ENCODE data around the gene INIP. TPM values are rescaled to one million over a fixed set of nuclear protein-coding genes. Genes with fewer than 3 reads are reported as not detected.

The INIP gene
- total and polyA plus RNA-seq, 2 of the 13 experiments (the other 11 are each of a cell fraction or from before 2014, with no cell fraction given): 13.6 to 28.6 TPM

- Histone ChIP-seq H3K4me1 (ENCODE audit: insufficient read depth, low read length) (peaks cover 31% of the 10 kb centered on the region), H3K4me3 (replicated peaks in 1 of 3; ENCODE audit: insufficient read depth in 1 of 3, low read depth in 2 of 3, low read length in 3 of 3) (no peak overlapping the region), H2AFZ (ENCODE audit: low read length) (no peak overlapping the region), H4K20me1 (ENCODE audit: insufficient read depth, low read length) (no peaks in the 10 kb centered on the region), H3K9me3 (ENCODE audit: low read length) (no peaks in the 10 kb centered on the region), H3K4me2 (ENCODE audit: low read depth, low read length) (no peak overlapping the region), H3K79me2 (ENCODE audit: insufficient read depth, low read length) (no peaks in the 10 kb centered on the region), H3K27me3 (ENCODE audit: control insufficient read depth in 1 of 2, insufficient read depth in 2 of 2, low read length in 2 of 2) (no peaks in the 10 kb centered on the region), H3K9ac (ENCODE audit: insufficient read depth, low read depth, low read length) (no peak overlapping the region), H3K27ac (ENCODE audit: extremely low read length, insufficient read depth, low read length) (no peak overlapping the region), H3K36me3 (replicated peaks in 1 of 2; ENCODE audit: control insufficient read depth in 1 of 2, insufficient read depth in 2 of 2, low read length in 2 of 2) (no peaks in the 10 kb centered on the region)
- TF ChIP-seq ATF4 (CRISPR knock-in tag; IDR thresholded peaks at IDR 0.05): no peak
- no peak for TF ChIP-seq HES4 (CRISPR knock-in tag; IDR thresholded peaks at IDR 0.05; ENCODE audit: borderline replicate concordance)
- no peak for TF ChIP-seq PHB2 (IDR thresholded peaks at IDR 0.05; ENCODE audit: partially characterized antibody)
- no peak for TF ChIP-seq ARNTL (CRISPR knock-in tag; IDR thresholded peaks at IDR 0.05)
- TF ChIP-seq FOXK1 (CRISPR knock-in tag; IDR thresholded peaks at IDR 0.05; ENCODE audit: borderline replicate concordance, low read depth): no peak
- no peak for TF ChIP-seq ELF1 (CRISPR knock-in tag; IDR thresholded peaks at IDR 0.05)
- TF ChIP-seq PHF5A (CRISPR knock-in tag; IDR thresholded peaks at IDR 0.05; ENCODE audit: low read depth, unreplicated experiment): no peak
- no peak for TF ChIP-seq ZNF784 (CRISPR knock-in tag; IDR thresholded peaks at IDR 0.05; ENCODE audit: borderline replicate concordance)
- POLR2A ChIA-PET: no interaction called here
- CTCF ChIA-PET (ENCODE audit: low intra/inter-chr PET ratio, low total read pairs): no interaction called here
- no TSS peak for BruUV-seq (replicated peaks)
- intact Hi-C loops (cut with micrococcal nuclease; ENCODE audit: unreplicated experiment): no loop called here
- FAIRE-seq (no peak), ATAC-seq (no peak), DNase-seq (ENCODE audit: low spot score) (no peak)
- 93% methylated on average over 2 of the region's 2 CpGs for WGBS (ENCODE audit: low lambda C conversion rate)
- in situ Hi-C loops (cut with HindIII; ENCODE audit: extremely low pct_ligation_motif_present, low pct_unique_long_range_greater_than_20kb): no loop called here
These were observed 10.5 kb upstream of the INIP start for GRCh38 chr9:112728401-112728800.
